Measurements from ENCODE around the gene PLXNA2.

DNA sequence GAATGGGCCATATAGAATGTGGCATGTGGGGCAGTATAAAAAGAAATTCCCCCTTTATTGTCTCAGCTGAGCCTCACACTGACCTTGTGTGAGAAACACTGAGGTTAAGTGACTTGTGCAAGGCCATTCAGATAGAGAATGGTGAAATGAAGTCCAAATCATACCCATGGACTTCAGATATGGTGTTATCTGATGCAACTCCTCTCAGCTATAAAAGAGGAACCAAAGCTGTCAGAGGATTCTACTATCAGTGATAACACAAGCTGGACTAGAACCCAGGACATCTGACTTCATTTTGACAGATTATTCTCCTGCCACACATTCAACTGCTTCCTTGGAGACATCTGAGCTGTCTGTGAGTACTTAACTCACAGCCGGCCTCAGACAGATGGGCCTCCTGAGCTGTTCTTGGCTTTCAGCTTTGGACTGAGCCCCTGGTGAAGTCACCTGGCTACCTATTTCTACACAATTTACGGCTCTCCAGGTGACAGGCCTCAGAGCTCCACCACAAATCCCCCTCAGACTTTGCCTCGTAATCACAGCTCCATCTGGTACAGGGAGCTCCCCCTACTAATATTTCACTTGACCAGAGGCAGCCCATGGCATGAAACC is 104.6 kb downstream of the PLXNA2 start:
- TF ChIP-seq POLR2A (IDR thresholded peaks at IDR 0.05; ENCODE audit: low read depth, low read length) (no peak), RCOR1 (IDR thresholded peaks at IDR 0.05; ENCODE audit: insufficient replicate concordance, low read length) (no peak), MAFK (IDR thresholded peaks at IDR 0.05; ENCODE audit: low read depth, low read length) (no peak), FOS (IDR thresholded peaks at IDR 0.05; ENCODE audit: low read depth, low read length) (no peak)
- TF ChIP-seq, protein P1, sequence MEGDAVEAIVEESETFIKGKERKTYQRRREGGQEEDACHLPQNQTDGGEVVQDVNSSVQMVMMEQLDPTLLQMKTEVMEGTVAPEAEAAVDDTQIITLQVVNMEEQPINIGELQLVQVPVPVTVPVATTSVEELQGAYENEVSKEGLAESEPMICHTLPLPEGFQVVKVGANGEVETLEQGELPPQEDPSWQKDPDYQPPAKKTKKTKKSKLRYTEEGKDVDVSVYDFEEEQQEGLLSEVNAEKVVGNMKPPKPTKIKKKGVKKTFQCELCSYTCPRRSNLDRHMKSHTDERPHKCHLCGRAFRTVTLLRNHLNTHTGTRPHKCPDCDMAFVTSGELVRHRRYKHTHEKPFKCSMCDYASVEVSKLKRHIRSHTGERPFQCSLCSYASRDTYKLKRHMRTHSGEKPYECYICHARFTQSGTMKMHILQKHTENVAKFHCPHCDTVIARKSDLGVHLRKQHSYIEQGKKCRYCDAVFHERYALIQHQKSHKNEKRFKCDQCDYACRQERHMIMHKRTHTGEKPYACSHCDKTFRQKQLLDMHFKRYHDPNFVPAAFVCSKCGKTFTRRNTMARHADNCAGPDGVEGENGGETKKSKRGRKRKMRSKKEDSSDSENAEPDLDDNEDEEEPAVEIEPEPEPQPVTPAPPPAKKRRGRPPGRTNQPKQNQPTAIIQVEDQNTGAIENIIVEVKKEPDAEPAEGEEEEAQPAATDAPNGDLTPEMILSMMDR (conservative IDR thresholded peaks at IDR 0.05; ENCODE audit: low read depth, low read length), result no peak
